GM18507 (cell line): ENCODE measurements around the gene PLPPR1.
"Not testable (repeated sequence)": the region's sequence is repeated elsewhere in the genome, so short reads cannot be mapped to it uniquely, and the experiment has no call there.

ENCODE experiments used
- DNase-seq: peaks from one replicate; pipeline ENCODE4 v3.0.0; 2011; ENCODE audit warnings: low read depth; ENCODE audit not compliant: insufficient read length; ENCODE audit errors: extremely low spot score
- FAIRE-seq: peaks from 2 replicates; lab custom pipeline; 2011; peaks lifted over from hg19 to GRCh38; lab: Jason Lieb, UNC

PLPPR1 gene

DNA sequence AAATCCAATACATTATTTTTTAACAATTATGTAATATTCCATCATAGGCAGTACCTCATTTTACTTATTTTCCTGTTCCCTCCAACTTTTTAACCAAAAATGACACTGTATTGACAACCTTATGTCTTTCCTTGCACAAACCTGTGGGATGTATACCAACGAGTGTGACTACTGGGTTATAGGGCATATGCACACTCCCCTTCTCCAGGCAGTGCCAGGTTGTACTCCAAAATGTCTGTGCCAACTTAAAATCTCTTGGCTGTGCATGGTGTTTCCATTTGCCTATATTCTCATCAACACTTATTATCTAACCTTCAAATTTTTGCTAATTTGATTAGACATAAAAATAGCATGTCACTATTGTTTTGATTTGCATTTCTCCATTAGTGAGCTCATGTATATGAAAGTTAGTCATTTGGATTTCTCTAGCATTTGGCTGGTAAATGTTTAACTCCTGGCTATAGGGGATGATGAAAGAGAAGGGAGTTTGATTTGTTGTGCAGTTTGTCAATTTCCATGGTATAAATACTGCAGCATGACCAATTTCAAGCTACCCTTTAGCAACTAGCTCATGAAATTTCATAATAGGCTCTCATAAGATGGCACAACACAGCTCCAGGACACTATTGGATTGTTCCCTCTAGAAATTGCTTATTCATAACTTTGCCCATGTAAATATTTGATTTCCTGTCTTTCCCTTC lies 226.4 kb downstream of the PLPPR1 start:
- FAIRE-seq (no peak), DNase-seq (no peak)

DNA sequence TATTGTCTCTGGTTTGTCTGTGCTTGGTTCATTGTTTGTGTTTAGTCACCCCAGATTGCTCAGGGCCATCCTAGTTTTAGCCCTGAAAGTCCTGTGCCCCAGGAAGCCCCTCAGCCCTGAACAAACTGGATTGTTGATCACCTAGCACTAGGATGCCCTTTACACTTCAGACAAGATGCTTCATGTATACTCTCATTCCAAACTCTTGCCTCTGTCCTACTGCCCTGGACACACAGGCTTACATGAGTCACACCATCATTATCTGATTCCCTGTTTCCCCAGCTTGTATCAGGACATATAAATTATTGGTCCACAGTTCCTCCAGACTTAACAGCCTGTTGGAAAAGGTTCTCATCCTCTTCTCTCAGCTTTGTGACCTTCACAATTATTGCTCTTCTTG lies 236.2 kb downstream of the PLPPR1 start:
- no peak for DNase-seq
- FAIRE-seq = no peak

DNA sequence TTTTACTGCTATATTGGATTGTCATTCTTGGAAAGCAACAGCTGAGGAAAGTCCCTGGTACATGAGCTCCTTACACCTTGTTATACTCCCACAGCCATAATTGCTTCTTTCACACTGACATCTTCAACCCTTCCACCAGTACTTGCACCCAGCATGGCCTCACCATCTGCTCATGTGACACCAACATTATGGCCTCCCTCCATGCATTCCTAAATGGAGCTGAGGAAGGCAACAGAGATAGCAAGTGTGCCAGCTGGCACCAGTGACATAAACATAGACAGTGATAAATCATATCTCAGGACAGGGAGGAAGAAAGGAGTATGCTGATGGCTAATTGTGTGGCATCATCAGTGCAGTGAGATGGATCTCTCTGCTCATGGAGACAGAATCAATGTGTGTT lies 236.7 kb downstream of the PLPPR1 start:
- FAIRE-seq = no peak
- DNase-seq = no peak

DNA sequence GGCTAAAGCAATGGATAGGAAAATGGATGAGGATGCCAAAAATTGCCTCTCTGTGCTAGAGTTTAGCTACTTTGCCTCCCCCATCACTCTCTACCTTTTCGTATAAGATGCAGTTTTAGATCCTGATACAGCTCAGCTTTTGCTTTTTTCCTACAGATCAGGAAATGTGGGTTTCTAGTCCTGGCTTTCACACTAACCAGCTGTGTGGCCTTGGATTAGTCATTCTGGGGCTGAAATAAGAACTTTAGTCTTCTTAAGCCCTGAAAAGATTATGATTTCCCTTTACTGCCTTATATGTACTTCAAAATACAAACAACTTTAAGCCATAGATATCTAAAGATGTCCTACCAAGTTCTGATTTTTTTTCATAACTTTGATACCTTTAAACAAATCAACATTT lies 239.9 kb downstream of the PLPPR1 start:
- FAIRE-seq (no peak), DNase-seq (no peak)

DNA sequence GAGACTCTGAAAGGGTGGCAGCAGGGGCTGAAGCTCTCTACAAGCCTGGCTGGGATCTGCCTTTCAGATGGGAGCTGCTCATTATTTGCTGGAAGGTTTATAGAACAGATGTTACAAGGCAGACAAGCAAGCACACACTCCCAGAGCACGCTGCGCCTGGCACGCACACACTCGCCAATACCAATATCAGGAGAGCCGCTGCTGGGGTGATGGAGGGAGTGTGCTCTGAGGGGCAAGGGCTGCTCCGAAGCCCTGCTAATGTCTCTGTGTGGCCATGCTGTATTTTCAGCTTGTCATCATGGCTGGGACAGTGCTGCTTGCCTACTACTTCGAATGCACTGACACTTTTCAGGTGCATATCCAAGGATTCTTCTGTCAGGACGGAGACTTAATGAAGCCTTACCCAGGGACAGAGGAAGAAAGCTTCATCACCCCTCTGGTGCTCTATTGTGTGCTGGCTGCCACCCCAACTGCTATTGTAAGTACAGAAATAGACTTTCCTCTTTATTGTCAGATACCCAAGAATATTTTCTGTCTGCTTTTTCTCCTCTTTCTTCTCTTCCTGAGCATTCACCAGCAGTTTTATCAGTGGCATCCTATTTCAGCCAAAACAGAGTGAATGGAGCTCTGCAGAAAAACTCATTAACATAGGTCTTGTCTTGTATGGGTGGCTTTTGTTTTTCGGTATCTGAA lies 241.2 kb downstream of the PLPPR1 start:
- FAIRE-seq = no peak
- no peak for DNase-seq

DNA sequence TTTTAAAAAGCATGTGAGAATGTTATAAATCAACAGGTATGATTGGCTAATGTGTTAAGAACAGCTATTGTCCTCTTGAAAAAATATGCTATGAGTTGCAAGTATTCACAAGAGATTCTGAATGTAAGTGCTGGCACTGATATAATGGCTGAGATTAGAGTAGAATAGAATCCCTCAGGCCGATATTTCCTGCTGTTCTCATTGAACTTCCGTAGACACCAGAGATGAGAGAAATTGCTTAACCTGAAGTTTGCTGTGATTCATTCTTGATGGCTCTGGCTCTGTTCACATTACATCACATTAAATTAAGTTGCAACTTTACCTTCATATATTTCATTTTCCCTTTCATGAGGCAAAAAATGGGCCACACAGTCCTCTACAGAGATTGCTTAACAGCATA lies 241.8 kb downstream of the PLPPR1 start:
- DNase-seq (no peak), FAIRE-seq (no peak)

DNA sequence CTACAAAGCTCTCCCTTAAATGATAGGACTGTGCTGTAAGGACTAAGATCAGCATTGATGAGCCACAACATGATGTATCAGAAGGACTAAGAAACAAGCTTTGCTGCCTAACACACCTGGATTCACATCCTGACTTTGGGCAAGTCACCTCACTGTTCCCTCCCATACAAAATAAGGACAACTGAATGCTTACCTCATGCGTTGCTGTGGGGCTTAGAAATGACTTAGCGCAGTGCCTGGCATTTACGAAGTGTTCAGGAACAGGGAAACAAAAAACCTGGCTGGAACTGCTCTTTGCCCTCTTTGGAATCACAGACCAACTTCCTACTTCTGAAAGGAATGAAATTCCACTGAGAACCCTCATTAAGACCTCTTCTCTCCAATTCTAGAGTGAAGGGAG lies 242.6 kb downstream of the PLPPR1 start:
- DNase-seq = no peak
- FAIRE-seq = no peak

DNA sequence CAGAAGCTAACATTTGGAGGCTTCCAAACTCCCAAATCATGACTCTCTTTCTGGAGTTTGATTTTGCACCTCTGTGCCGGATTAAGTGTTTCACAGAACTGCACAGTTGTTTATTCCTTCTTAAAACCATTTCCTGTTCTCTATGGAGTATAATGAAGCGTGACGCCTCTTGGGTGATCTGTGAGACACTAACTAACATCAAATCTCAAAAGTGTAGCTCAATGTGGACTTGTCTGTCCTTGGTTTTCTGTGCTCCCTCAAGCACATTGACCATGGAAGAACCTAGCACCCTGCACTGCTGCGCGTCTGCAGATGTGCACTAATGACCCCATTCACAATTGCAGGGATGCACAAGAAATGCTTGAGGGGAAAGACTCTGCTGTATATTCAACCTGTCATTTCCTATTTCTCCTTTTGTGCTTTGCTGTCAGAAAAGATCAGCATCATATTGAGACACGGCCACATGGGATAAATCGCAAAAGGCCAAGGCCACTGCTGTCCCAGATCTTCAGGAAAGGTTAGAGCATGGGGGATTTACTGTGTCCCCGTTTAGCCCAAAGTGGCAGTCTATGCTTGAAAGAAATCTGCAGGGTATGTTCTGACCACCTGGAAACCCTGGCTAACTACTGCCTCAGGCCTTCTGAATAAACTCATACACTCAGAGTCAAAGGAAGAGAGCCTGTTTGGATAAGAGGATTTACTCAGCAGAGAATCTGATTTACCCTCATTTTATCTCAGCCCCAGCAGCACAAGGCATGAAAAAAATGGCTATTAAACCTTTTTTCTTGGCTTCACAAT lies 246.6 kb downstream of the PLPPR1 start:
- FAIRE-seq (no peak), DNase-seq (no peak)

DNA sequence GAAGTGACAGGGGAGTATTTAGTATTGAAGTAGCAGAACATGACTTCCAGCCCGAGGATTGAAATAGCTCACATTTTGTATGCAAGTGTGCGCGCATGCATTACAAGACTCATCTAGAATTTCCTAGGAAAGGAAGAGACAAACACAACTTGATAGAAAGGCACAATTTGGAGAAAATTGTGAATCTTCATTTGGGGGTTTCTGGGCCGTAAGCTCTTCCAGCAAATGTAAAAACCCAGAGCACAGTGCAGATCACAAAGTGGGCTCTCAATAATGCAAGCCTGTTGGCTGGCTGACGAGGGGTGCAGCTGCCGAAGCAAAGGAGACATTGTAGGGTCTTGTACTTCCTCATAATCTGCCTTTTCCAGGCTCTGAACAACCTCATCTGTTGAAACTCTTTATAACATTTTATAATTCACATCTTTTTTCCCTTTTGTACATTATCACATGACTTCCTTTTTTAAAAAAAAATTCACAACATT lies 247.3 kb downstream of the PLPPR1 start:
- DNase-seq (no peak), FAIRE-seq (no peak)

DNA sequence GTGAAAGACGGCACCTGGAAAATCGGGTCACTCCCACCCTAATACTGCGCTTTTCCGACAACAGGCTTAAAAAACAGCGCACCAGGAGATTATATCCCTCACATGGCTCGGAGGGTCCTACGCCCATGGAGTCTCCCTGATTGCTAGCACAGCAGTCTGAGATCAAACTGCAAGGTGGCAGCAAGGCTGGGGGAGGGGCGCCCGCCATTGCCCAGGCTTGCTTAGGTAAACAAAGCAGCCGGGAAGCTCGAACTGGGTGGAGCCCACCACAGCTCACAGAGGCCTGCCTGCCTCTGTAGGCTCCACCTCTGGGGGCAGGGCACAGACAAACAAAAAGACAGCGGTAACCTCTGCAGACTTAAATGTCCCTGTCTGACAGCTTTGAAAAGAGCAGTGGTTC lies 262.5 kb downstream of the PLPPR1 start:
- FAIRE-seq, DNase-seq: not testable (repeated sequence)

DNA sequence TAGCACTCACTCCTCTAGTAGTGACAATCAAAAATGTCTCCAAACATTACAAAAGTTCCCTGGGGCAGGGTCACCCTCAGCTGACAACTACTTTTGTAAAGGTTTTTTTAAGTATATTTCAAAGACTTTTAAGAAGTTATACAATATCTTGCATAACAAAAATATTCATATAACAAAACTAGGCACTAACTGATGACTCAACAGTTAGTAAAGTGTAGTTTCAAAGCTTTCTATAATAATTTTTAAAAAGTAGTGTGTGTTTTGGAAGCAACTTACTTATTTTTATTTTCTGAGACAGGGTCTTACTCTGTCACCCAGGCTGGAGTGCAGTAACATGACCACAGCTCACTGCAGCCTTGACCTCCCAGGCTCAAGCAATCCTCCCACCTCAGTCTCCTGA lies 271.4 kb downstream of the PLPPR1 start:
- DNase-seq (no peak), FAIRE-seq (no peak)

DNA sequence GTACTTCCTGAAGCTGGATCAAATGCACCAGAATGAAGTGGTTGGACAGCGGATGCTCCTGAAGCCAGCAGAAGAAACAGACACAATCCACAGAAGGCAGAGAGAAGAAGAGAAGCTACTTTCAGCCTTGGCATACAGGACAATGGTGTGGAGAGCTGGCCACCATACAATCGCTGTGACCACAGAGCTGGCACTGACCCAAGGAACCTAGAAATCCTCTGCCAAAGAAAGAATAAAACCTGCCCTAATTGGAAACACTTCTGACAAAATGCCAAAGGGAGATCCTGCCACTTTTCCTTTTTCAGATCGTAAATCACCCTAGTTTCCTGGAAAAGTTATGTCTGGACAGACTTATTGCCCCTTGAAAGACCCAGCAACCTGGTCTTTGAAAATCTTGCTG lies 278.5 kb downstream of the PLPPR1 start:
- FAIRE-seq (no peak), DNase-seq (no peak)

DNA sequence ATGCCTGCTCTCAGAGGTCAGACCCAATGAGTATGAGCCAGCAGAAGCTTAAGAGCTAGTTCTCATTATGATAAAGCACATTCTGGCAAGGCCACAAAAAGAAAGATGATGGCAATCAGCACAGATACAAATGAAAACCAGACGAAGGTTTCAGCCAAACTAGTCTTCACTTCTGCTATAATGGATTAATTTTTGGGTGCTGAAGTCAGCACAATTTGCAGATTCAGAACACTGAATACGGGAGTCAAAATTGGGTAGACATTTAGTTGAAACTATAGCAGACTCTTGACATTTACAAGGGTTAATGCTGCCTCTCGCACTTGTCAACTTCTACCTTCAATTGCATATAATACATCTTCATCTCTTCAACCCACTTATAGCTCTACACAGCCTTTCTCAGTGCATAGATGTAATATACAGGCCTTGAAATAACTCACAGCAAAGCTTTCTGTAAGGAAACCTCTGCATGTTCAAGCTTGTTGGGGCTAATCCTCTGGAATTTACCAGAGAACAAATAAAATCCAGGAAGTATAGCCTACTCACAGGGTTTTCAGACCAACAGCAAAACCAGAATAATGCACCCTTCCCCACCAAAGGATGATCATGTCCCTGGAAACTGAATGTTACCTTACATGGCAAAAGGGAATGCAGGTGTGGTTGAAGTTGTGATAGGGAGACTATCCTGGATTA lies 279.1 kb downstream of the PLPPR1 start:
- no peak for FAIRE-seq

DNA sequence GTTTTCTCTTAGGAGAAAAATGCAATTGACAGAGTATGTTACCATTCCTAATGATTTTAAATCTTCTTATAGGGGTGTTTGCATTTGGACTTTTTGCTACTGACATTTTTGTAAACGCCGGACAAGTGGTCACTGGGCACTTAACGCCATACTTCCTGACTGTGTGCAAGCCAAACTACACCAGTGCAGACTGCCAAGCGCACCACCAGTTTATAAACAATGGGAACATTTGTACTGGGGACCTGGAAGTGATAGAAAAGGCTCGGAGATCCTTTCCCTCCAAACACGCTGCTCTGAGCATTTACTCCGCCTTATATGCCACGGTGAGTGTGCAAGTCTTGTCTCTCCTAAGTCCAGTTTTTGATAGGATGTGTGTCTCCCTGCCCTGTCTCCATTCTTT lies 280.6 kb downstream of the PLPPR1 start:
- FAIRE-seq (no peak), DNase-seq (no peak)

More for the DNA sequence above, 279.1 kb downstream of the PLPPR1 start:
- no peak for DNase-seq

DNA sequence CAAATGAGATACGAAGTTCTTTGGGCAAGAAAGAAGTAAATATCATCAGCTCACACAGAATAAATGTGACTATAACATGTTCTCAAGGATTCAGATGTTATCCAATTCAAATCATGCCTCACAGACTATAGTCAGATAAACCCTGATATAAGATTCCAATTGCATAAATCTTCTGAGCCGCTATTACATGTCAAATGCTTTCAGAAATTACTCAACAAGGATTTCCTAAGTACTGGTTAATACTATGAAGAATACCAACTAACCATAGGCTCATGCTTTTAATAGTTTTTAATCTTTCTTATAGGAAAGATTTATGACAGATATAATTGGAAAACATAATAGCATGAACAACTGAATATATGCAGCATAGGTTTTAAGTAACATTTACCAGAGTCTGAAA lies 282.7 kb downstream of the PLPPR1 start:
- FAIRE-seq (no peak), DNase-seq (no peak)

DNA sequence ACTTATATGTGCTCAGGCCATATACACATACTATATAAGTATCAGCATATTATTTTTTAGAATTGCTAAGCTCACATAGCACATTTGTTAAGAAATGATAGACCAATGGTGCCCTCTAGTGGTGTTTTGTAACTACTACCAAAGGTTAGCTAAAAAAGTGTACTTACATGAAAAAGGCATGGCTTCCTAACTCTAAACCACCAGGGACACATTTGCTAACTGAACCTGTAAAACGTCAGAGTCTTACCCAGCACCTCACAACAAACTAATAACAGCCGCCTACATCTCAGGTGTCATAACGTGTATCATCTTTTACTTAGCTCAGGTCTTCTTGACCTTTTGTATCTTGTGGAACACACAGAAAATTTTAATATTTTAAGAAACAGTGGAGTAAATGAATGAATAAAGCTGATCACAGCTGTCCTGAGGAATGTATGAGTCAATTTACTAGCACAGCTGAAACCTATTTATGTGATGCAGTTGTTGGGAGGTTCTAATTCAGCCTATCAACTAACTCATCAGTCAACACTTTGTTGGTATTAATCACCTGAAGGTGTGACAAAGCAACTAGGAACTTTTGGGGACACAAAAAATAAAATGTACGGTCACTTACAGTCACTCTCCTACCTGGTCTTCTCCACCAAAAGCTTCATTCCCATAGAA lies 283.4 kb downstream of the PLPPR1 start:
- DNase-seq (peak; percentile 23), FAIRE-seq (peak; percentile 74)

DNA sequence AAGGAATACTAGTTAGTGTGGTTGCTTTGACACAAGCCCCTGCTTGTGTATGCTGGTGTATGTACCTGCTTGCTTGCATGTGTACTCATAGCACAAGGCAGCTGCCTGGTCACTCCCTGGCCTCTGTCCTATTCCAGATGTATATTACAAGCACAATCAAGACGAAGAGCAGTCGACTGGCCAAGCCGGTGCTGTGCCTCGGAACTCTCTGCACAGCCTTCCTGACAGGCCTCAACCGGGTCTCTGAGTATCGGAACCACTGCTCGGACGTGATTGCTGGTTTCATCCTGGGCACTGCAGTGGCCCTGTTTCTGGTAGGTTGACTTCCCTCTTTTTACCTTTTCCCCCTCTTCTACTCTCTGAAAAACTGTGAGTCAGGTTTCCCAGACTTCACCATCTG lies 284.1 kb downstream of the PLPPR1 start:
- FAIRE-seq (no peak), DNase-seq (no peak)

DNA sequence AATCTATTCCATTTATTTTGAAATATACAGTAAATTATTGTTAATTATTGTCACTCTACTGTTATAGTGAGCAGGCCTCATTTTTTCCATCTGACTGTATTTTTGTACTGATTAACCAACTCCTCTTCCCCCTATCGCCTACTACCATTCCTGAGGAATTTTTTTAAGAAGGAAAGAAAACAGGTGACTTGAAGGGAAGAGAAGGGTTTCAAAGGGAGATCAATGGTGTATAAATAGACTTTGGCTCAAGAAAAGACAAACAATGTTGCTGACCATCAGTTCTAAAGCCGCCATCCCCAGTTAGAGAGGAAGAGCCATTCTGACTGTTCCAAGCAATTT lies 286.6 kb downstream of the PLPPR1 start:
- no peak for FAIRE-seq
- no peak for DNase-seq

DNA sequence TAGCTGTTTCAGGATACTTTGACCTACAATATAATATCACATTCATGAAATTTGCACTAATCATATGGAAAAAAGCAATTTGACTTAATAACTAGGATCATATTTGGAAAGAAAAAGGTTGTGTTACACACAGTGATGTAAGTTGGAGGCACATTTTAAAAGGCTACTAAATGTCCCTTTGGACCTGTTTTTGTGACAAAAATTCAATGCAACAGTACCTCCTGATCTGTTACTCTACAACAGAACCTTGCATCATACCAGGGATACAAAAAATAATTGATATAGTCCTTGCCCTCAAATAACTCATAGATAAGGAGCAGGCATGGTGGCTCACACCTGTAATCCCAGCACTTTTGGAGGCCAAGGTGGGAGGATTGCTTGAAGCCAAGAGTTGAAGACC lies 289.2 kb downstream of the PLPPR1 start:
- no peak for DNase-seq
- no peak for FAIRE-seq

DNA sequence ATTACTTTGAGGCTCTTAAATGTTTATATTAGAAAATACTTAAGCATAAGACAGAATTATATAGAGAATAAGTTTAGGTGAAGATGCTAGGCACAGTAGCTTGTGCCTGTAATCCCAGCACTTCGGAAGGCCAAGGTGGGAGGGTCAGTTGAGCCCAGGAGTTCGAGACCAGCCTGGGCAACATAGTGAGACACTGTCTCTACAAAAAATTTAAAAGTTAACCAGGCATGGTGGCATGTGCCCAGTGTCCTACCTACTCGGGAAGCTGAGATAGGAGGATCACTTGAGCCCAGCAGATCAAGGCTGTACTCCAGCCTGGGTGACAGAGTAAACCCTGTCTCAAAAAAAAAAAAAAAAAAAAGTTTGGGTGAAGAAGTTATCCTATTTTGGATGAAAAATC lies 294.6 kb downstream of the PLPPR1 start:
- FAIRE-seq = no peak
- no peak for DNase-seq
